ENCODE data around the gene GNG7. TPM values are rescaled to one million over a fixed set of nuclear protein-coding genes. Genes with fewer than 3 reads are reported as not detected.
"Not testable (repeated sequence)": the region's sequence is repeated elsewhere in the genome, so short reads cannot be mapped to it uniquely, and the experiment has no call there.

Gene GNG7
- polyA plus RNA-seq, 4 donors, result 0.99 to 3.5 (median 2.6) TPM; not detected in 1

GRCh38 chr19:2558131-2558530 is 144.4 kb downstream of the GNG7 start:
- H3K4me3 ChIP-seq (ENCODE audit: low read depth in 1 of 3, low read length in 3 of 3); FAIRE-seq; H3K9me3 ChIP-seq (ENCODE audit: control insufficient read depth in 2 of 2, insufficient read depth in 1 of 2, low read depth in 1 of 2, low read length in 1 of 2); H3K4me1 ChIP-seq (ENCODE audit: control insufficient read depth in 3 of 3, insufficient read depth in 2 of 3, low read depth in 1 of 3, low read length in 2 of 3); DNase-seq; H3K27me3 ChIP-seq (ENCODE audit: control insufficient read depth in 3 of 3, insufficient read depth in 3 of 3, low read length in 3 of 3); H3K27ac ChIP-seq (ENCODE audit: low read depth in 1 of 3, low read length in 2 of 3); H3K36me3 ChIP-seq (ENCODE audit: control insufficient read depth in 3 of 3, insufficient read depth in 2 of 3, low read depth in 1 of 3, low read length in 3 of 3): not testable (repeated sequence)
- 69 to 76% (median 70%) methylated on average over 7 of the region's 7 CpGs for WGBS, 3 donors

GRCh38 chr19:2557093-2557440 is 145.4 kb downstream of the GNG7 start:
- H3K4me1 ChIP-seq (ENCODE audit: control insufficient read depth in 3 of 3, insufficient read depth in 2 of 3, low read depth in 1 of 3, low read length in 2 of 3), result no peaks in the 10 kb centered on the region
- H3K4me3 ChIP-seq (ENCODE audit: low read depth in 1 of 3, low read length in 3 of 3), result no peak overlapping the region
- no peak overlapping the region for H3K27ac ChIP-seq (ENCODE audit: low read depth in 1 of 3, low read length in 2 of 3)
- H3K36me3 ChIP-seq (ENCODE audit: control insufficient read depth in 3 of 3, insufficient read depth in 2 of 3, low read depth in 1 of 3, low read length in 3 of 3), result no peaks in the 10 kb centered on the region
- DNase-seq (no peak), FAIRE-seq (no peak)
- H3K9me3 ChIP-seq (ENCODE audit: control insufficient read depth in 2 of 2, insufficient read depth in 1 of 2, low read depth in 1 of 2, low read length in 1 of 2), result no peaks in the 10 kb centered on the region
- WGBS, 3 donors, result 91 to 94% (median 93%) methylated on average over 17 of the region's 17 CpGs
- peaks cover 0 to 2% (median 0%) of the 10 kb centered on the region in 3 donors for H3K27me3 ChIP-seq (ENCODE audit: control insufficient read depth in 3 of 3, insufficient read depth in 3 of 3, low read length in 3 of 3)

- Histone ChIP-seq H3K4me3 (ENCODE audit: low read depth in 1 of 3, low read length in 3 of 3) (no peak overlapping the region), H3K9me3 (ENCODE audit: control insufficient read depth in 2 of 2, insufficient read depth in 1 of 2, low read depth in 1 of 2, low read length in 1 of 2) (no peaks in the 10 kb centered on the region), H3K27me3 (ENCODE audit: control insufficient read depth in 3 of 3, insufficient read depth in 3 of 3, low read length in 3 of 3) (peaks cover 0 to 2% (median 0%) of the 10 kb centered on the region in 3 donors), H3K27ac (ENCODE audit: low read depth in 1 of 3, low read length in 2 of 3) (no peak overlapping the region), H3K36me3 (ENCODE audit: control insufficient read depth in 3 of 3, insufficient read depth in 2 of 3, low read depth in 1 of 3, low read length in 3 of 3) (no peaks in the 10 kb centered on the region), H3K4me1 (ENCODE audit: control insufficient read depth in 3 of 3, insufficient read depth in 2 of 3, low read depth in 1 of 3, low read length in 2 of 3) (no peaks in the 10 kb centered on the region)
- WGBS, 3 donors, result 74 to 82% (median 82%) methylated on average over 34 to 37 of the region's 37 CpGs
- DNase-seq (no peak), FAIRE-seq (no peak)
Observed at GRCh38 chr19:2556221-2557092, 146.0 kb downstream of the GNG7 start.

GRCh38 chr19:2555422-2556220 is 146.9 kb downstream of the GNG7 start:
- FAIRE-seq, result no peak
- 83 to 88% (median 87%) methylated on average over 39 to 42 of the region's 42 CpGs for WGBS, 3 donors
- DNase-seq, result no peak
- H3K9me3 ChIP-seq (ENCODE audit: control insufficient read depth in 2 of 2, insufficient read depth in 1 of 2, low read depth in 1 of 2, low read length in 1 of 2), result no peaks in the 10 kb centered on the region
- H3K36me3 ChIP-seq (ENCODE audit: control insufficient read depth in 3 of 3, insufficient read depth in 2 of 3, low read depth in 1 of 3, low read length in 3 of 3), result no peaks in the 10 kb centered on the region
- H3K4me3 ChIP-seq (ENCODE audit: low read depth in 1 of 3, low read length in 3 of 3), result no peak overlapping the region
- H3K27me3 ChIP-seq (ENCODE audit: control insufficient read depth in 3 of 3, insufficient read depth in 3 of 3, low read length in 3 of 3), result peaks cover 0 to 2% (median 0%) of the 10 kb centered on the region in 3 donors
- no peaks in the 10 kb centered on the region for H3K4me1 ChIP-seq (ENCODE audit: control insufficient read depth in 3 of 3, insufficient read depth in 2 of 3, low read depth in 1 of 3, low read length in 2 of 3)
- H3K27ac ChIP-seq (ENCODE audit: low read depth in 1 of 3, low read length in 2 of 3), result no peak overlapping the region

- Histone ChIP-seq H3K27me3 (ENCODE audit: control insufficient read depth in 3 of 3, insufficient read depth in 3 of 3, low read length in 3 of 3) (peaks cover 0 to 2% (median 0%) of the 10 kb centered on the region in 3 donors), H3K27ac (ENCODE audit: low read depth in 1 of 3, low read length in 2 of 3) (no peak overlapping the region), H3K4me3 (ENCODE audit: low read depth in 1 of 3, low read length in 3 of 3) (no peak overlapping the region), H3K36me3 (ENCODE audit: control insufficient read depth in 3 of 3, insufficient read depth in 2 of 3, low read depth in 1 of 3, low read length in 3 of 3) (no peaks in the 10 kb centered on the region), H3K9me3 (ENCODE audit: control insufficient read depth in 2 of 2, insufficient read depth in 1 of 2, low read depth in 1 of 2, low read length in 1 of 2) (no peaks in the 10 kb centered on the region), H3K4me1 (ENCODE audit: control insufficient read depth in 3 of 3, insufficient read depth in 2 of 3, low read depth in 1 of 3, low read length in 2 of 3) (no peaks in the 10 kb centered on the region)
- no peak for DNase-seq
- 65 to 80% (median 76%) methylated on average over 6 of the region's 6 CpGs for WGBS, 3 donors
- FAIRE-seq, result no peak
Observed at GRCh38 chr19:2554856-2555255, 147.6 kb downstream of the GNG7 start.

- no peak overlapping the region for H3K4me3 ChIP-seq (ENCODE audit: low read depth in 1 of 3, low read length in 3 of 3)
- H3K4me1 ChIP-seq (ENCODE audit: control insufficient read depth in 3 of 3, insufficient read depth in 2 of 3, low read depth in 1 of 3, low read length in 2 of 3), result no peaks in the 10 kb centered on the region
- no peak overlapping the region for H3K27ac ChIP-seq (ENCODE audit: low read depth in 1 of 3, low read length in 2 of 3)
- H3K27me3 ChIP-seq (ENCODE audit: control insufficient read depth in 3 of 3, insufficient read depth in 3 of 3, low read length in 3 of 3), result peaks cover 0 to 2% (median 0%) of the 10 kb centered on the region in 3 donors
- FAIRE-seq (no peak), DNase-seq (no peak)
- H3K36me3 ChIP-seq (ENCODE audit: control insufficient read depth in 3 of 3, insufficient read depth in 2 of 3, low read depth in 1 of 3, low read length in 3 of 3), result no peaks in the 10 kb centered on the region
- peaks cover 0 to 4% of the 10 kb centered on the region in 2 donors for H3K9me3 ChIP-seq (ENCODE audit: control insufficient read depth in 2 of 2, insufficient read depth in 1 of 2, low read depth in 1 of 2, low read length in 1 of 2)
- WGBS, 3 donors, result 65 to 72% (median 66%) methylated on average over 4 of the region's 4 CpGs
Observed at GRCh38 chr19:2553510-2553909, 149.0 kb downstream of the GNG7 start.

- Histone ChIP-seq H3K4me1 (ENCODE audit: control insufficient read depth in 3 of 3, insufficient read depth in 2 of 3, low read depth in 1 of 3, low read length in 2 of 3) (no peaks in the 10 kb centered on the region), H3K36me3 (ENCODE audit: control insufficient read depth in 3 of 3, insufficient read depth in 2 of 3, low read depth in 1 of 3, low read length in 3 of 3) (no peaks in the 10 kb centered on the region), H3K9me3 (ENCODE audit: control insufficient read depth in 2 of 2, insufficient read depth in 1 of 2, low read depth in 1 of 2, low read length in 1 of 2) (peaks cover 0 to 4% of the 10 kb centered on the region in 2 donors), H3K27ac (ENCODE audit: low read depth in 1 of 3, low read length in 2 of 3) (peak overlapping the region in 1 of 3 donors; percentile 68), H3K27me3 (ENCODE audit: control insufficient read depth in 3 of 3, insufficient read depth in 3 of 3, low read length in 3 of 3) (peaks cover 0 to 2% (median 0%) of the 10 kb centered on the region in 3 donors), H3K4me3 (ENCODE audit: low read depth in 1 of 3, low read length in 3 of 3) (no peak overlapping the region)
- FAIRE-seq (no peak), DNase-seq (peak in 1 of 2 donors; percentile 66)
- 9 to 43% (median 19%) methylated on average over 11 of the region's 11 CpGs for WGBS, 3 donors
Observed at GRCh38 chr19:2552859-2553258, 149.6 kb downstream of the GNG7 start.

DNA sequence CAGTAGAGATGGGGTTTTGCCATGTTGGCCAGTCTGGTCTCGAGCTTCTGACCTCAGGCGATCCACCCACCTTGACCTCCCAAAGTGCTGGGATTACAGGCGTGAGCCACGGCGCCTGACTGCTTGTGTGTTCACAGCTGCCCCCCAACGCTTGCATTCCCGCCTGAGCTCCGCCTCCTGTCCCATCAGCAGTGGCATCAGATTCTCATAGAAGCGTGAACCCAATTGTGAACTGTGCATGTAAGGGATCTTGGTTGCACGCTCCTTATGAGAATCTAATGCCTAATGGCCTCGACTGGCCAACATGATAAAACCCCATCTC is 150.7 kb downstream of the GNG7 start:
- WGBS, 3 donors, result 71 to 81% (median 80%) methylated on average over 11 of the region's 11 CpGs
- Histone ChIP-seq H3K4me1 (ENCODE audit: control insufficient read depth in 3 of 3, insufficient read depth in 2 of 3, low read depth in 1 of 3, low read length in 2 of 3) (peaks cover 0 to 4% (median 0%) of the 10 kb centered on the region in 3 donors), H3K27me3 (ENCODE audit: control insufficient read depth in 3 of 3, insufficient read depth in 3 of 3, low read length in 3 of 3) (no peaks in the 10 kb centered on the region), H3K9me3 (ENCODE audit: control insufficient read depth in 2 of 2, insufficient read depth in 1 of 2, low read depth in 1 of 2, low read length in 1 of 2) (peaks cover 0 to 4% of the 10 kb centered on the region in 2 donors), H3K4me3 (ENCODE audit: low read depth in 1 of 3, low read length in 3 of 3) (no peak overlapping the region), H3K36me3 (ENCODE audit: control insufficient read depth in 3 of 3, insufficient read depth in 2 of 3, low read depth in 1 of 3, low read length in 3 of 3) (no peaks in the 10 kb centered on the region), H3K27ac (ENCODE audit: low read depth in 1 of 3, low read length in 2 of 3) (no peak overlapping the region)
- FAIRE-seq, result no peak
- no peak for DNase-seq

Measured in small intestine (tissue), 7 donors.